Breast epithelium (tissue), 4 donors: Measurements from ENCODE around the gene PTCRA. TPM values are rescaled to one million over a fixed set of nuclear protein-coding genes. Genes with fewer than 3 reads are reported as not detected.

Experiments
- DNase-seq, 2 donors: peaks; one replicate each; pipeline ENCODE4 v3.0.0-alpha.2; 2019; ENCODE audit warnings: low spot score in 2 of 2
- H3K27ac ChIP-seq, 2 donors: fragments of 200-600 bp; sonication (generic) in 1 of 2; one replicate each; pipeline ENCODE4 v1.5.1; 2016 to 2019; ENCODE audit warnings: mild to moderate bottlenecking in 1 of 2
- H3K27me3 ChIP-seq, 2 donors: fragments of 200-600 bp; sonication (generic) in 1 of 2; one replicate each; pipeline versions ENCODE4 v1.5.1 to v1.6.0; 2017 to 2019; ENCODE audit warnings: control low read depth in 1 of 2, mild to moderate bottlenecking in 1 of 2
- H3K36me3 ChIP-seq: fragments of 200-600 bp; one replicate; pipeline ENCODE4 v1.5.1; 2019
- H3K4me1 ChIP-seq, 2 donors: fragments of 200-600 bp; sonication (generic); one replicate each; pipeline ENCODE4 v1.5.1; 2016 to 2019; ENCODE audit warnings: control low read depth in 1 of 2
- H3K4me3 ChIP-seq, 3 donors: fragments of 200-600 bp; sonication (generic); 1 replicate in 2 of 3; 2 replicates in 1 of 3; pipeline ENCODE4 v1.5.1; 2016 to 2019; ENCODE audit warnings: mild to moderate bottlenecking in 3 of 3, moderate library complexity in 2 of 3
- H3K9me3 ChIP-seq, 2 donors: fragments of 200-600 bp; sonication (generic) in 1 of 2; one replicate each; pipeline ENCODE4 v1.5.1; 2016 to 2019; ENCODE audit warnings: control low read depth in 1 of 2
- POLR2A ChIP-seq: fragments of 450-650 bp; IDR thresholded peaks from one replicate; pipeline ENCODE4 v1.6.1; 2016; ENCODE audit warnings: antibody characterized with exemption, mild to moderate bottlenecking, moderate library complexity
- POLR2AphosphoS5 ChIP-seq, 3 donors: sonication (generic); formaldehyde crosslinking; IDR thresholded peaks; one replicate each; pipeline ENCODE4 v1.6.1; 2017; ENCODE audit warnings: antibody characterized with exemption in 3 of 3
- intact Hi-C: fragments of 100-400 bp; cut with DNase I; formaldehyde crosslinking; loops from one replicate; pipeline ENCODE4 v1.15.1; 2023; ENCODE audit warnings: low total_unique reads
- total RNA-seq, 3 donors: library from RNA; depleted of rRNA; stranded (reverse); fragments of >200 nt; gene quantifications; one replicate each; pipeline ENCODE4 v1.1.0, GENCODE V29; 2016
- TF ChIP-seq, protein P1 (sequence below), 3 donors: fragments of 450-650 bp; IDR thresholded peaks; one replicate each; pipeline ENCODE4 v1.5.1; 2016 to 2017; ENCODE audit warnings: antibody characterized with exemption in 3 of 3, mild to moderate bottlenecking in 3 of 3, moderate library complexity in 3 of 3

The PTCRA gene
- total RNA-seq, 3 donors from 2014 or later = not detected

DNA sequence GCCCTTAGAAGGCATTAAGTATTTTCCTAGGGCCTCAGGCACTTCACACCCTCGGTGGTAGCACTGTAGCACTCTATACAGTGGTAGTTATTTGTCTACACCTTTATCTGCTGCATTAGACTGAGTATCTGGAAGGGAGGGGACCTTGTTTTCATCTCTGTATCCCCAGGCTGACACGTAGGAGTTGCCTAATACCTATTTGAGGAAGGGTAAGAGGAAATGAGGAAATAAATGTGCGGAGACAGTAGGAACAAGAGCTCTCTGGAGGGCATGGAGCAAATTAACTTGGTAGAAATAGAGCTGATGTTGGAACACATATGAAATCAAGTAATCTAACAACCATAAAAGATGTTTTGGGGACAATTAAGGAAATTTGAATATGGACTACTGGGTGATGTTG lies 17.4 kb downstream of the PTCRA start:
- H3K36me3 ChIP-seq = no peaks in the 10 kb centered on the region
- no peaks in the 10 kb centered on the region for H3K27me3 ChIP-seq
- H3K9me3 ChIP-seq = no peaks in the 10 kb centered on the region
- H3K4me3 ChIP-seq = no peak overlapping the region
- TF ChIP-seq POLR2AphosphoS5 (IDR thresholded peaks at IDR 0.05) (no peak), POLR2A (no peak)
- TF ChIP-seq, protein P1, sequence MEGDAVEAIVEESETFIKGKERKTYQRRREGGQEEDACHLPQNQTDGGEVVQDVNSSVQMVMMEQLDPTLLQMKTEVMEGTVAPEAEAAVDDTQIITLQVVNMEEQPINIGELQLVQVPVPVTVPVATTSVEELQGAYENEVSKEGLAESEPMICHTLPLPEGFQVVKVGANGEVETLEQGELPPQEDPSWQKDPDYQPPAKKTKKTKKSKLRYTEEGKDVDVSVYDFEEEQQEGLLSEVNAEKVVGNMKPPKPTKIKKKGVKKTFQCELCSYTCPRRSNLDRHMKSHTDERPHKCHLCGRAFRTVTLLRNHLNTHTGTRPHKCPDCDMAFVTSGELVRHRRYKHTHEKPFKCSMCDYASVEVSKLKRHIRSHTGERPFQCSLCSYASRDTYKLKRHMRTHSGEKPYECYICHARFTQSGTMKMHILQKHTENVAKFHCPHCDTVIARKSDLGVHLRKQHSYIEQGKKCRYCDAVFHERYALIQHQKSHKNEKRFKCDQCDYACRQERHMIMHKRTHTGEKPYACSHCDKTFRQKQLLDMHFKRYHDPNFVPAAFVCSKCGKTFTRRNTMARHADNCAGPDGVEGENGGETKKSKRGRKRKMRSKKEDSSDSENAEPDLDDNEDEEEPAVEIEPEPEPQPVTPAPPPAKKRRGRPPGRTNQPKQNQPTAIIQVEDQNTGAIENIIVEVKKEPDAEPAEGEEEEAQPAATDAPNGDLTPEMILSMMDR (IDR thresholded peaks at IDR 0.05) = no peak
- H3K27ac ChIP-seq = no peak overlapping the region
- DNase-seq = no peak
- intact Hi-C loops = no loop called here
- H3K4me1 ChIP-seq = peaks cover 7 to 13% of the 10 kb centered on the region in 2 donors

DNA sequence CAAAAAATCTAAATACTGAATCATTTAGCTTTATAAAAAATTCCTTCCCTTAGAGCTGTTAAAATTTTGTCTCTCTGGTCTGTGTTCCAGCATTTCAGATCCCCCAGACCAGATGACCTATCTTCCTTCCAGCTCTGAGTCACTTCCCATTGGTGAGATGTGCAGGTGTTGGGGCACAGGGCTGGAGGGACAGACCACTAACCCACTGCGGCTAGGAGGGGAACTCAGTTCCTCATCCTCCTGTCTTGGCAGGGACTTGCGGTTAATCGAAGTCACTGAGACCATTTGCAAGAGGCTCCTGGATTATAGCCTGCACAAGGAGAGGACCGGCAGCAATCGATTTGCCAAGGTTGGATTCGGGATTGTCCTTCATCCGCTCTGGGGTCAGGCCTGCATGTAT lies 19.5 kb downstream of the PTCRA start:
- H3K36me3 ChIP-seq = no peaks in the 10 kb centered on the region
- DNase-seq = no peak
- no peak overlapping the region for H3K4me3 ChIP-seq
- H3K9me3 ChIP-seq = no peaks in the 10 kb centered on the region
- H3K4me1 ChIP-seq = peaks cover 5 to 13% of the 10 kb centered on the region in 2 donors
- H3K27me3 ChIP-seq = no peaks in the 10 kb centered on the region
- H3K27ac ChIP-seq = no peak overlapping the region
- intact Hi-C loops = no loop called here
- TF ChIP-seq POLR2AphosphoS5 (IDR thresholded peaks at IDR 0.05) (no peak), POLR2A (no peak)
- TF ChIP-seq, protein P1 (IDR thresholded peaks at IDR 0.05) = no peak

DNA sequence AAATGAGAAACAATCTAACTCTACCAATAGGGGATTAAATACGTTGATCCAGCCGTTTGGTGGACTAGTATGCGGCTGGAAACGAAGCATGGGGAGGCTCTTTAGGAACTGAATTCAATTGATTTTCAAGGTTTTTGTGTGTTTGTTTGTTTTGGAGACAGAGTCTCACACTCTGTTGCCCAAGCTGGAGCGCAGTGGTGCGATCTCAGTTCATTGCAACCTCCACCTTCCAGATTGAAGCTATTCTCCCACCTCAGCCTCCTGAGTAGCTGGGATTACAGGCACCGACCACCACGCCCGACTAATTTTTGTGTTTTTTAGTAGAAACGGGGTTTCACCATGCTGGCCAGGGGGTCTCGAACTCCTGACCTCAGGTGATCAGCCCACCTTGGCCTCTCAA lies 20.5 kb downstream of the PTCRA start:
- TF ChIP-seq, protein P1 (IDR thresholded peaks at IDR 0.05) = no peak
- TF ChIP-seq POLR2A (no peak), POLR2AphosphoS5 (IDR thresholded peaks at IDR 0.05) (no peak)
- Histone ChIP-seq H3K27ac (no peak overlapping the region), H3K36me3 (no peaks in the 10 kb centered on the region), H3K4me3 (no peak overlapping the region), H3K4me1 (peaks cover 0 to 7% of the 10 kb centered on the region in 2 donors), H3K27me3 (no peaks in the 10 kb centered on the region), H3K9me3 (no peaks in the 10 kb centered on the region)
- intact Hi-C loops = no loop called here
- no peak for DNase-seq

DNA sequence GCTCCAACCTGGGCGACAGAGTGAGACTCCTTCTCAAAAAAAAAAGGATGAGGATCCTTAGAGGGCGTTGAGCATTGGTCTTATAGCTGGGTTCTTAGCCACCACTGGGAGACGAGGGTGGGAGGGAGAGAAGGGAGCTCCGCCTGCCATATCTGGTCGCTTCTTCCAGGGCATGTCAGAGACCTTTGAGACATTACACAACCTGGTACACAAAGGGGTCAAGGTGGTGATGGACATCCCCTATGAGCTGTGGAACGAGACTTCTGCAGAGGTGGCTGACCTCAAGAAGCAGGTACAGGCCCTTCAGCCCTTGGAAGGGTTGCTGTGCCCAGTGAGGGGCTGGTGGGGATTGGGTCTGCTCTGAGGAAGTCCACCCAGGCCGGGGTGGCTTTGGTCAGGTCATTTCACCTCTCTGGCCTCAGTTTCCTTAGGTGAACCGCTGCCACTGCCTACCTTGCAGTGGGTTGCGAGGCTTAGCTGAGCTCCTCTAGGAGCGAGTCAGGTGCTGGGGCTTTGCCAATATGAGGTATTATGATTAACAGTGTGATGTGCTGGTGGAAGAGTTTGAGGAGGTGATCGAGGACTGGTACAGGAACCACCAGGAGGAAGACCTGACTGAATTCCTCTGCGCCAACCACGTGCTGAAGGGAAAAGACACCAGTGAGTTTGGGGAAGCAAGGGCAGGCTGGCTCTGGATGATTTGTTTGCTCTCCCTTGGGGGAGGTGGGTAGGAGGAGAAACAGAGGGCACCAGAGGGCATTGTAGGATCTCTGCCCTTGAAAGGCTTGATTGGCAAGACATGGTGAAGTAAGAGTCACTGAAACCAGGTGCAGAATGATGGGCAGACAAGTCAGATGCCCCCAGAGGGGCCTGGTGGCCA lies 21.9 kb downstream of the PTCRA start:
- no peaks in the 10 kb centered on the region for H3K4me1 ChIP-seq
- H3K4me3 ChIP-seq = no peak overlapping the region
- no peaks in the 10 kb centered on the region for H3K27me3 ChIP-seq
- H3K9me3 ChIP-seq = no peaks in the 10 kb centered on the region
- TF ChIP-seq POLR2A (no peak), POLR2AphosphoS5 (IDR thresholded peaks at IDR 0.05) (no peak)
- TF ChIP-seq, protein P1 (IDR thresholded peaks at IDR 0.05) = no peak
- intact Hi-C loops = no loop called here
- H3K36me3 ChIP-seq = no peaks in the 10 kb centered on the region
- no peak for DNase-seq
- H3K27ac ChIP-seq = no peak overlapping the region

DNA sequence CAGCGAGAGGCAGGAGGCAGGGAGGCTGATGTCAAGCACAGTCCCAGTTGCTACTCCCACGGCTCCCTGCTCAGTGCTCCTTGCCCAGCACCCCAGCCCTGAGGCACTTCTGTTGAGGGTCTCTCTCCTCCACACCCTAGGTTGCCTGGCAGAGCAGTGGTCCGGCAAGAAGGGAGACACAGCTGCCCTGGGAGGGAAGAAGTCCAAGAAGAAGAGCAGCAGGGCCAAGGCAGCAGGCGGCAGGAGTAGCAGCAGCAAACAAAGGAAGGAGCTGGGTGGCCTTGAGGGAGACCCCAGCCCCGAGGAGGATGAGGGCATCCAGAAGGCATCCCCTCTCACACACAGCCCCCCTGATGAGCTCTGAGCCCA lies 22.6 kb downstream of the PTCRA start:
- Histone ChIP-seq H3K4me3 (no peak overlapping the region), H3K4me1 (no peaks in the 10 kb centered on the region), H3K27ac (no peak overlapping the region), H3K9me3 (no peaks in the 10 kb centered on the region), H3K27me3 (no peaks in the 10 kb centered on the region), H3K36me3 (no peaks in the 10 kb centered on the region)
- TF ChIP-seq POLR2AphosphoS5 (IDR thresholded peaks at IDR 0.05) = no peak
- TF ChIP-seq POLR2A = no peak
- TF ChIP-seq, protein P1 (IDR thresholded peaks at IDR 0.05) = no peak
- intact Hi-C loops = no loop called here
- no peak for DNase-seq
